SU-DHL-6 (cell line): ENCODE measurements around the gene DNMT1.

Experiments
- H2AFZ ChIP-seq: fragments of 200-600 bp; sonication (generic); 2 replicates; pipeline ENCODE4 v1.6.1; 2014; ENCODE audit warnings: low read depth, mild to moderate bottlenecking, moderate library complexity, mixed read lengths, antibody characterized with exemption, low read length; ENCODE audit not compliant: severe bottlenecking
- H3F3A ChIP-seq: fragments of 200-600 bp; shearing (Covaris generic); 2 replicates; pipeline ENCODE4 v1.6.0; 2016; ENCODE audit warnings: antibody characterized with exemption, mild to moderate bottlenecking; ENCODE audit not compliant: insufficient read depth
- H3K27ac ChIP-seq: fragments of 200-600 bp; sonication (generic); 2 replicates; pipeline ENCODE4 v1.5.1; 2016; ENCODE audit warnings: low read depth, mild to moderate bottlenecking, low read length, moderate library complexity, mixed read lengths
- H3K27me3 ChIP-seq: fragments of 200-600 bp; sonication (generic), shearing (Covaris generic); 2 replicates; pipeline ENCODE4 v1.6.0; 2014; ENCODE audit warnings: mild to moderate bottlenecking, low read length
- H3K36me3 ChIP-seq: fragments of 200-600 bp; sonication (generic); 2 replicates; pipeline ENCODE4 v1.6.1; 2014; ENCODE audit warnings: mild to moderate bottlenecking, low read length, mixed read lengths
- H3K4me2 ChIP-seq: fragments of 300-600, 200-600 bp; shearing (Covaris generic), sonication (generic); 2 replicates; pipeline ENCODE4 v1.6.0; 2014; ENCODE audit warnings: low read length, low read depth, mild to moderate bottlenecking; ENCODE audit not compliant: poor library complexity, severe bottlenecking
- H3K4me3 ChIP-seq: fragments of 200-600 bp; sonication (generic); 2 replicates; pipeline ENCODE4 v1.5.1; 2014; ENCODE audit warnings: antibody characterized with exemption, low read length, mild to moderate bottlenecking, mixed read lengths; ENCODE audit not compliant: insufficient read depth, poor library complexity, severe bottlenecking
- H3K79me2 ChIP-seq: fragments of 200-600 bp; sonication (generic); 2 replicates; pipeline ENCODE4 v1.6.1; 2014; ENCODE audit warnings: mild to moderate bottlenecking, low read length, moderate library complexity; ENCODE audit not compliant: insufficient read depth
- H3K9ac ChIP-seq: fragments of 200-600 bp; sonication (generic); 2 replicates; pipeline ENCODE4 v1.7.0; 2014; ENCODE audit warnings: mild to moderate bottlenecking, low read length
- H3K9me2 ChIP-seq: fragments of 200-600 bp; sonication (generic); replicated peaks from 2 replicates; pipeline ENCODE4 v1.6.1; 2014; ENCODE audit warnings: low read length; ENCODE audit not compliant: insufficient read depth
- H3K9me3 ChIP-seq: fragments of 200-600 bp; sonication (generic); 2 replicates; pipeline ENCODE4 v1.6.1; 2014; ENCODE audit warnings: low read length, mixed read lengths; ENCODE audit not compliant: insufficient read depth
- H4K20me1 ChIP-seq: fragments of 200-600 bp; sonication (generic); 2 replicates; pipeline ENCODE4 v1.6.1; 2014; ENCODE audit warnings: low read depth, mild to moderate bottlenecking, antibody characterized with exemption, low read length, moderate library complexity, mixed read lengths
- CTCF ChIP-seq: fragments of 200-600 bp; sonication (generic); IDR thresholded peaks from one replicate; pipeline ENCODE4 v1.5.1; 2017; ENCODE audit warnings: antibody characterized with exemption, mild to moderate bottlenecking, low read length, moderate library complexity; ENCODE audit not compliant: insufficient read depth, poor library complexity, severe bottlenecking
- EZH2phosphoT487 ChIP-seq: fragments of 200-600 bp; sonication (generic), shearing (Covaris generic); conservative IDR thresholded peaks from 2 replicates; pipeline ENCODE4 v1.6.1; 2018; ENCODE audit warnings: mild to moderate bottlenecking, antibody characterized with exemption, low read length, moderate library complexity, mixed read lengths

The DNMT1 gene

DNA sequence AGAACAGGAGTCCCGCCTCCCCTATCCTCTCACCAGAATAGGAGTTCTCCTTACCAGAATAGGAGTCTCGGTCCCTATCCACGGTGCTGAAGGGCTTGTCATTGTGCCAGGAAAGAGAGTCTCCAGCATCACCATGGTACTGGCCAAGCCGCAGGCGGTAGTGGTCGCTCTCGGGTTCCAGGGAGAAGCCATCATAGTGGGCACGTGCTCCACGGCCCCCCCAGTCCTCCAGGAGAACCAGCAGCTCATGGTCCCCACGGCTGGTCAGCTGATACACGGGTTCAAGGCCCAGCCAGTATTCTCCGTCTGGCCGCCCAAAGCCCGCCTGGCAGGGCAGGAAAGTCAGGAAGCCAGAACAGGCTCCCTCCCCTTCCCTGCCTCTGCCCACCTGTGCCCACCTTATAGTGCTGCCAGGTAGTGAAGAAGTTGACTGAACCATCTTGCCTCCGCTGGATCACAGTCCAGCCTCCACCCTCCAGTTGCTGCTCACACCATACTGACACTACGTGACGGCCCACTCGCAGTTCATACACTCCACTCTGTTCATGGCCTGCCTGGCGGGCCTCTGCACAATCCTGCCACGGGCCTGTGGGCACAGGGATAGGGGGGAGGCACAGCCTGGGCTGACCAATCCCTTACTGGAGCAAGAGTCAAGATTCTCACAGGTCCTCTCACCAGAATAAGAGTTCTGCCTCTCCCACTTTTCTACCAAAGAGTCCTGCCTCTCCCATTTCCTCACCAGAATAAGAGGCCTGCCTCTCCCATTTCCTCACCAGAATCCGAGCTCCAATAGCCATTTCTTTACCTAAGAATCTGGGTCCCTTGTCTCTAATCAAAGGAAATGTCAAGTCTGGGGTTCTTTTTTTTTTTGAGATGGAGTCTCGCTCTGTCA, 101.2 kb downstream of the DNMT1 start:
- H3F3A ChIP-seq: 0 out of 2 replicates have a peak, but pooled peaks cover under 1% of the 10 kb centered on the region
- H3K36me3 ChIP-seq: no peaks in the 10 kb centered on the region
- no peak overlapping the region for H3K27ac ChIP-seq
- H3K4me2 ChIP-seq: no peak overlapping the region
- no peak overlapping the region for H3K4me3 ChIP-seq
- no peaks in the 10 kb centered on the region for H3K79me2 ChIP-seq
- H3K9me3 ChIP-seq: no peaks in the 10 kb centered on the region
- H3K9me2 ChIP-seq: no peaks in the 10 kb centered on the region
- H4K20me1 ChIP-seq: no peaks in the 10 kb centered on the region
- no peak for TF ChIP-seq EZH2phosphoT487
- no peak overlapping the region for H2AFZ ChIP-seq
- H3K9ac ChIP-seq: no peak overlapping the region
- no peaks in the 10 kb centered on the region for H3K27me3 ChIP-seq

- Histone ChIP-seq H3K27ac (no peak overlapping the region), H3K9me2 (no peaks in the 10 kb centered on the region), H3K9me3 (no peaks in the 10 kb centered on the region), H3K4me2 (no peak overlapping the region), H4K20me1 (no peaks in the 10 kb centered on the region), H3K27me3 (no peaks in the 10 kb centered on the region), H3K4me3 (no peak overlapping the region), H3K79me2 (no peaks in the 10 kb centered on the region), H3K9ac (no peak overlapping the region), H3K36me3 (no peaks in the 10 kb centered on the region), H3F3A (0 out of 2 replicates have a peak, but pooled peaks cover 3% of the 10 kb centered on the region), H2AFZ (no peak overlapping the region)
- TF ChIP-seq EZH2phosphoT487 (no peak), CTCF (no peak)
Observed at GRCh38 chr19:10092648-10093294, 102.0 kb downstream of the DNMT1 start.

DNA sequence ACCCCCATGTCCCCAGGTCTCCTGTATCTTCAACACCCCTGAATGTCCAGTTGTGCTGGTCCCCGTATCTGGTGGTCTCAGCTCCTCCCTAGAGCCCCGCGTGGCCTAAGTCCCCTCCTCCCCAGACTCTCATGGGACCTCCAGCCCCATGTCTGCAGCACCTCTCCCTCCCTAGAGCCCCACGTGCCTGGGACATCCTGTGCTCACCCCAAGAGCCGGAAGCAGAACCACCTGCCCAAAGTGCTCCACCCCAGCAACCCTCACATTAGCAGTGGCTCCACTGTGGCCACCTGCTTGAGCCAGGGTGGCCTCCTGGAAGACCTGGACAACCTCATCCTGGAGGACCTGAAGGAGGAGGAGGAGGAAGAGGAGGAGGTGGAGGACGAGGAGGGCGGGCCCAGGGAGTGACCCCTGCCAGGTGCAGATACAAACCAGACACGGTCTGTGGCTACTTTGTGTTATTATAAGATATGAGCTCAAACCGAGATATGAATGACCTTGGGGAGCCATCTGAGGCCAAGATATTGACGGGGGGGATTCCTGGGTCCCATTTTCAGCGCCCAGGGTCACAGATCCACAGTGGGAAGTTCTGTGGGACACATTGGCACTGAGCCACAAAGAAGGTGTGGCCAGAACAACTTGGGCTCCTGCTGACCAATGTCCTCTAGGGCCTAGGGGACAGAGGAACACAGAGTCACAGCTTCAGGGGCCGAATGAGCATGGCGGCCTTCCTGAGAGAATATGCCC, 102.7 kb downstream of the DNMT1 start:
- Histone ChIP-seq H3K9me2 (no peaks in the 10 kb centered on the region), H3K9me3 (no peaks in the 10 kb centered on the region), H3K4me2 (no peak overlapping the region), H3K79me2 (no peaks in the 10 kb centered on the region), H3K36me3 (no peaks in the 10 kb centered on the region), H3K27me3 (no peaks in the 10 kb centered on the region), H4K20me1 (no peaks in the 10 kb centered on the region), H3K27ac (no peak overlapping the region), H2AFZ (no peak overlapping the region), H3F3A (0 out of 2 replicates have a peak, but pooled peaks cover 3% of the 10 kb centered on the region), H3K9ac (peak overlapping the region; percentile 9; the same call in 1 of the 2 replicates), H3K4me3 (no peak overlapping the region)
- TF ChIP-seq EZH2phosphoT487: no peak
- no peak for TF ChIP-seq CTCF
